ENCODE results near the gene KLHDC4. TPM values are rescaled to one million over a fixed set of nuclear protein-coding genes. Genes with fewer than 3 reads are reported as not detected.

KLHDC4 gene
- total RNA-seq, 2 donors from 2014 or later = 28.7 to 118 TPM

- intact Hi-C loops (cut with DNase I, micrococcal nuclease) = loop anchor here in 1 of 2 donors (10.0 kb wide), 1 partner anchor 176 kb away; no protein-coding TSS in a partner anchor
- ATAC-seq = no peak
- DNase-seq = peak in 1 of 2 donors; percentile 51
These were observed 4.7 kb downstream of the KLHDC4 start for GRCh38 chr16:87761060-87761459.

DNA sequence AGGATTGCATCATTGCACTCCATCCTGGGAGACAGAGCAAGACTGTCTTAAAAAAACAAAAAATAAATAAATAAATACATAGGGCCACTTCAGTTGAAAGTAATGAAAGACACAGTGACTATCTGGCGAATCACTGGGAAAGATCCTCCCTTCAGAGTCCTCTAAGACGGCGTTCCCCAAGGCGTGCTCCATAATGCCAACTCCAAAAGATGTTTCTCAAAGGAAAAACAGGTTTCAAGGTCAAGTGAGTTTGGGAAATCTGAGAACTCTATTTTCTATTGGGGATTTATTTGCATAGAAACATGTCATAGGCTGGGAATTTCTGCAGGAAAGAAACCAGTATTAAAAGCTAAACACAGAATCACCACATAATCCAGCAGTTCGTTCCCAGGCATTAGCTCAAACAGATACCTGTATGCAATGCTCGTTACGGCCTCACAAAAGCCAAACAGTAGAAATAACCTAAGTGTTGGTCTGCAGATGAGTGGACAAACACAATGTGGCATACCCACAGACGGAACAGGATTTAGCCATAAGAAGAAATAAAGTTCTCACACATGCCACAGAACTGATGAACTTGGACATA, 7.9 kb downstream of the KLHDC4 start:
- DNase-seq = no peak
- ATAC-seq = no peak
- intact Hi-C loops (cut with DNase I, micrococcal nuclease) = no loop called here

- DNase-seq (no peak), ATAC-seq (no peak)
- intact Hi-C loops (cut with DNase I, micrococcal nuclease) = no loop called here
These were observed 11.3 kb downstream of the KLHDC4 start for GRCh38 chr16:87754535-87754934.

- intact Hi-C loops (cut with DNase I, micrococcal nuclease) = no loop called here
- ATAC-seq = no peak
- DNase-seq = no peak
These were observed 18.0 kb downstream of the KLHDC4 start for GRCh38 chr16:87747626-87748414.

DNA sequence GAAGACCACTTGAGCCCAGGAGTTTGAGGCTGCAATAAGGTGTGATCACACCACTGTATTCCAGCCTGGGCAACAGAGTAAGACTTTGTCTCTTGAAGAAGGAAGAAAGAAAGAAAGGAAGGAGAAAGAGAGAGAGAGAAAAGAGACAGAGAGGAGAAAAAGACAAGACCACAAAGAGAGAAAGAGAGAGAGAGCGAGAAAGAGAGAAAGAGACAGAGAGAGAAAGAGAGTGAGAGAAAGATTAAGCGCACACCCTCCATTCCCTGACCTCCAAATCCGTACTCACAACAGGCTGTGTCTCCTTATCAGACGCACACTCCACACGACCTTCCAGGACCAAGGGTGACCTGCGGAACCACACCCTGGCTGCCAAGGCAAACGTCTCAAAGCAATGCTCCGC, 19.6 kb downstream of the KLHDC4 start:
- DNase-seq = no peak
- intact Hi-C loops (cut with DNase I, micrococcal nuclease) = no loop called here
- no peak for ATAC-seq

GRCh38 chr16:87744750-87745514, 20.9 kb downstream of the KLHDC4 start:
- peak; percentile 100 for ATAC-seq
- DNase-seq = peak; percentile 83 to 89
- intact Hi-C loops (cut with DNase I, micrococcal nuclease) = no loop called here

DNA sequence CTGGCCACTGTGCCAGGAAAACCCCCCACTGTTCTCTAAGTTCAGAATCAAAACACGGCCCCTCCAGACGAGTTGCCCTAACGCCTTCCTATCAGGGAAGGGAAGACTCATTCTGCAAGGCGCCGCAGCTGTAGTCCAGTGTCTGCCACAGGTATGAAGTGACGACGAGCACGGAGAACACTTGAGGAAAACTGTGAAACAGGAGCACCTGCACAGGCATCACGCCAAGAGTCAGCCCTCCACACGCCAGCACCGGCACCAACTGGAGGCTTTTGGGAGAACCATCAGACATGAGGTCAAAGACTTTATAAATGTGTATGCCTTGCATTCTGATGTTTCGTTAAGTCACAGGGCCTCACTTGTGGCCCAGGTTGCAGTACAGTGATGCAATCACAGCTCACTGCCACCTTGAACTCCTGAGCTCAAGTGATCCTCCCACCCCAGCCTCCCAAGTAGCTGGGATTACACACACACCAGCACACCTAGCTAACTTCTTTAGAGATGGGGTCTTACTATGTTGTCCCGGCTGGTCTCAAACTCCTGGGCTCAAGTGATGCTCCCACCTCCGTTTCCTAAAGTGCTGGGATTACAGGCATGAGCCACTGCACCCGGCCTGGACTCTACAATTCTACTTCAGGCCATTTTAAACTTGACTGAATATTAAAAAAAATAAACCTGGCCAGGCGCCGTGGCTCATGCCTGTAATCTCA, 22.9 kb downstream of the KLHDC4 start:
- ATAC-seq (no peak), DNase-seq (no peak)
- intact Hi-C loops (cut with DNase I, micrococcal nuclease) = no loop called here

- intact Hi-C loops (cut with DNase I, micrococcal nuclease) = no loop called here
- ATAC-seq = no peak
- DNase-seq = no peak
These were observed 23.9 kb downstream of the KLHDC4 start for GRCh38 chr16:87741700-87742415.

DNA sequence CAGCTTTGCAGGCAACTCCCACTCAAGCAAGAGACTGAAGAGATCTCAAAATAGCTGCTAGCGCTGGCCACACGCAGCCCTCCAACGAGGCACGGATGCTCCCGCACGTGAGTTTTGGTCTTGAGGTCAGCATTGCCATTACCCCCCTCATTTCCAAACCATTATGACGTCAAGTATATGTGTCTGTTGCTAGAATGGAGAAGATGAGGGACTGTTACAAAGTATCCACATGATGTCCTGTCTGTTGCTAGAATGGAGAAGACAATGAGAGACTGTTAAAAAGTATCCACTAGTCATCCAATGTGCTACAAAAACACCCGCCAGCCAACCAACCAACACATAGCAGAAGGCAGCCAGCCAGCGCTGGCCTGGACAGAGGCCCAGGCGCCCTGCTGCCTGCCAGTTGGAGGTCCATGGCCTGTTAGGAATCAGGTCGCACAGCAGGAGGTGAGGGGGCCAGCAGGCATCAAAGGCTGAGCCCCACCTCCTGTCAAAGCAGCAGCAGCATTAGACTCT, 24.8 kb downstream of the KLHDC4 start:
- no peak for DNase-seq
- intact Hi-C loops (cut with DNase I, micrococcal nuclease) = no loop called here
- ATAC-seq = no peak

- intact Hi-C loops (cut with DNase I, micrococcal nuclease) = no loop called here
- DNase-seq = no peak
- ATAC-seq = no peak
These were observed 25.3 kb downstream of the KLHDC4 start for GRCh38 chr16:87740441-87740840.

DNA sequence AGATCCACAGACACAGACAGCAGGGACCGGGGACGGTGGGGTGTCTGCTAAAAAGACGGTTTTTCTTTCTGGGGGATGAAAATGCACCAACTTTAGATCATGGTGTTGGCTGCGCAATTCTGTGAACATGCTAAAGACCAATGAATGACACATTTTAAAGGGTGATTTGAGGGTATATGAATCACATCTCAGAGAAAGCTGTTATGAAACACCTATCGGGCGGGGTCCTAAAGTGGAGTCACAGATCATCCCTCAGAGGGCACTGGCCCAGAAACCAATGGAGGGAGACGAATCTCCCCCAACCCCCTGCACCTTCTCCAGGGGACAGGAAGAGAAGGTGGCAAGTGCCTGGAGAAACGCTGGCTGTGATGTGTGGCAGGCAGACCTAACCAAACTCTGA, 26.0 kb downstream of the KLHDC4 start:
- intact Hi-C loops (cut with DNase I, micrococcal nuclease) = no loop called here
- ATAC-seq = no peak

GRCh38 chr16:87736008-87736382, 29.8 kb downstream of the KLHDC4 start:
- no peak for DNase-seq
- no peak for ATAC-seq
- intact Hi-C loops (cut with DNase I, micrococcal nuclease) = no loop called here

More for the DNA sequence above, 26.0 kb downstream of the KLHDC4 start:
- no peak for DNase-seq

GRCh38 chr16:87735270-87736007, 30.3 kb downstream of the KLHDC4 start:
- no peak for ATAC-seq
- intact Hi-C loops (cut with DNase I, micrococcal nuclease) = no loop called here
- no peak for DNase-seq

DNA sequence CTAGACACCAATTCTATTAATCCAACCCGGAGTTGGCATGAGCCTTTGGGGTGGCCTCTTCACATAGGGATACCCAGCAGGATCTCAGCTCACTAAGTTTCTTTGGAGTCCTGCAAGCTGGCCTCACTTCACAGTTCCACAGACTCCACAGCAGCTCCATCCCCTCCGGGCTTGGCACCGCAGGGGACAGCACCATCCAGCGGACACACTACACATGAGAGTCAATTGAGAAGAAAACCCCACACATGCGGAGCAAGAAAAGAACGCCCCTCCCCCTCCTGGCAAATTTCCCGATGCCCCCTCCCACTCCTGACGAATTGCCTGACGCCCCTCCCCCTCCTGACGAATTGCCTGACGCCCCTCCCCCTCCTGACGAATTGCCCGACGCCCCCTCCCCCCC, 31.1 kb downstream of the KLHDC4 start:
- intact Hi-C loops (cut with DNase I, micrococcal nuclease) = no loop called here
- DNase-seq (no peak), ATAC-seq (no peak)

- intact Hi-C loops (cut with DNase I, micrococcal nuclease) = no loop called here
- ATAC-seq (peak; percentile 54), DNase-seq (no peak)
These were observed 32.6 kb downstream of the KLHDC4 start for GRCh38 chr16:87733190-87733589.

DNA sequence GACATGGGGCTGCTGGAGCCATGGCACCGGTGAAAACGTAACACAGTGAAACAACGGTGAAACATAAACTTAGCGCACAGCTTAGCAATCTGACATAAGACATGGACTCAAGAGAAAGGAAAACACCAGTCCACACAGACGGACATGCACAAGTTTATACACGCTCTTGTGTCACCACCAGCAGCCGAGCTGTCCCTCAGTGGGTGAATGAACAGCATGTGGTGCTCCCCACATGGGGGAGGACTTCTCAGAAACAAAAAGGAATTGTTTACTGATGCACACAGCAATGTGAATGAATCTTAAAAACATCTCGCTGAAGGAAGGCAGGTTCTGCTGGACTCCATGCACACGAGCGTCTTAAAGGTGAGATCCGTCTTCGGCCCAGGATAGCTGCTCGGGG, 34.2 kb downstream of the KLHDC4 start:
- ATAC-seq (no peak), DNase-seq (no peak)
- intact Hi-C loops (cut with DNase I, micrococcal nuclease) = no loop called here

GRCh38 chr16:87729266-87729954, 36.4 kb downstream of the KLHDC4 start:
- intact Hi-C loops (cut with DNase I, micrococcal nuclease) = no loop called here
- ATAC-seq (no peak), DNase-seq (no peak)

All from left colon (tissue), 2 donors.